H1 (cell line): ENCODE measurements around the gene SRSF6. TPM values are rescaled to one million over a fixed set of nuclear protein-coding genes. Genes with fewer than 3 reads are reported as not detected.

Experiments
- CTCF ChIA-PET: fragments of 300-600 bp; sonication (Branson Sonifier 250); formaldehyde crosslinking; loops from one replicate; lab custom pipeline; 2021; ENCODE audit not compliant: partially characterized antibody; lab: Charles Lee
- POLR2A ChIA-PET: fragments of 300-600 bp; sonication (Branson Sonifier 250); formaldehyde crosslinking; loops from one replicate; lab custom pipeline; 2021; ENCODE audit warnings: inconsistent platforms; ENCODE audit not compliant: partially characterized antibody; lab: Charles Lee
- DNase-seq, 2 experiments: peaks; one replicate each; pipeline versions ENCODE4 v3.0.0 to v3.0.0-alpha.2; 2010 to 2022; ENCODE audit warnings: low spot score in 2 of 2, low read depth in 1 of 2, mixed read lengths in 1 of 2
- FAIRE-seq: peaks from 2 replicates; lab custom pipeline; 2011; peaks lifted over from hg19 to GRCh38; lab: Jason Lieb, UNC
- H2AFZ ChIP-seq: 2 replicates; pipeline ENCODE4 v1.8.1; 2012; ENCODE audit warnings: low read length, inconsistent platforms
- H2AK5ac ChIP-seq: 2 replicates; pipeline ENCODE4 v1.6.1; 2013; ENCODE audit warnings: low read depth, low read length
- H2BK120ac ChIP-seq: replicated peaks from 2 replicates; pipeline ENCODE3; 2013; ENCODE audit warnings: low read depth, low read length, inconsistent platforms
- H2BK12ac ChIP-seq: 2 replicates; pipeline ENCODE4 v1.6.1; 2013; ENCODE audit warnings: low read depth, low read length
- H2BK15ac ChIP-seq: 2 replicates; pipeline ENCODE4 v1.6.1; 2013; ENCODE audit warnings: low read length
- H2BK20ac ChIP-seq: 2 replicates; pipeline ENCODE4 v1.6.1; 2013; ENCODE audit warnings: low read length
- H2BK5ac ChIP-seq: 2 replicates; pipeline ENCODE4 v1.6.1; 2013; ENCODE audit warnings: low read depth, low read length
- H3K14ac ChIP-seq: 2 replicates; pipeline ENCODE4 v1.6.1; 2013; ENCODE audit warnings: inconsistent platforms; ENCODE audit not compliant: insufficient read length
- H3K18ac ChIP-seq: 2 replicates; pipeline ENCODE4 v1.6.1; 2013; ENCODE audit warnings: low read length; ENCODE audit errors: extremely low read depth
- H3K23ac ChIP-seq: 2 replicates; pipeline ENCODE4 v1.6.1; 2013; ENCODE audit warnings: inconsistent platforms; ENCODE audit not compliant: insufficient read length
- H3K23me2 ChIP-seq: 2 replicates; pipeline ENCODE4 v1.6.1; 2013; ENCODE audit warnings: low read depth, low read length
- H3K27ac ChIP-seq: 2 replicates; pipeline ENCODE4 v1.6.1; 2011; ENCODE audit warnings: low read depth, low read length, inconsistent platforms
- H3K27me3 ChIP-seq, 4 experiments: replicated peaks in 1 of 4; 1 replicate in 1 of 4; 2 replicates in 3 of 4; pipeline versions ENCODE4 v1.6.1 to v1.8.1; 2011 to 2013; ENCODE audit warnings: low read length in 3 of 4, mild to moderate bottlenecking in 3 of 4, inconsistent platforms in 2 of 4, mixed read lengths in 2 of 4, moderate library complexity in 1 of 4; ENCODE audit not compliant: control insufficient read depth in 3 of 4, insufficient read depth in 3 of 4; ENCODE audit errors: extremely low read depth in 1 of 4
- H3K36me3 ChIP-seq, 4 experiments: 2 replicates each; pipeline versions ENCODE4 v1.6.1 to v1.8.1; 2011 to 2013; ENCODE audit warnings: mild to moderate bottlenecking in 4 of 4, low read length in 3 of 4, moderate library complexity in 2 of 4, control low read depth in 1 of 4, inconsistent platforms in 1 of 4; ENCODE audit not compliant: insufficient read depth in 4 of 4, control insufficient read depth in 2 of 4
- H3K4ac ChIP-seq: replicated peaks from 2 replicates; pipeline ENCODE3; 2013; ENCODE audit warnings: low read length, low read depth, mixed read lengths, inconsistent platforms; ENCODE audit not compliant: insufficient read length
- H3K4me1 ChIP-seq, 4 experiments: replicated peaks in 1 of 4; 1 replicate in 1 of 4; 2 replicates in 3 of 4; pipeline versions ENCODE4 v1.6.1 to v1.8.1; 2011 to 2013; ENCODE audit warnings: low read length in 3 of 4, inconsistent platforms in 2 of 4, mixed read lengths in 1 of 4; ENCODE audit not compliant: insufficient read depth in 4 of 4, control insufficient read depth in 3 of 4
- H3K4me2 ChIP-seq, 2 experiments: 2 replicates each; pipeline versions ENCODE4 v1.6.1 to v1.8.1; 2011 to 2013; ENCODE audit warnings: low read depth in 2 of 2, low read length in 2 of 2, control low read depth in 1 of 2, inconsistent platforms in 1 of 2, mild to moderate bottlenecking in 1 of 2; ENCODE audit not compliant: insufficient read depth in 1 of 2
- H3K4me3 ChIP-seq, 4 experiments: fragments of 200-600, 300-600 bp in 1 of 4; sonication (generic), shearing (Covaris generic), sonication (Bioruptor Twin) in 1 of 4; 2 replicates each; pipeline versions ENCODE4 v1.5.1 to v1.8.1; 2011 to 2016; ENCODE audit warnings: low read length in 4 of 4, low read depth in 3 of 4, control low read depth in 2 of 4, inconsistent platforms in 2 of 4, mild to moderate bottlenecking in 2 of 4, mixed read lengths in 1 of 4, moderate library complexity in 1 of 4; ENCODE audit not compliant: insufficient read depth in 2 of 4; ENCODE audit errors: extremely low read depth in 1 of 4
- H3K56ac ChIP-seq: replicated peaks from 2 replicates; pipeline ENCODE3; 2013; ENCODE audit warnings: low read depth, mild to moderate bottlenecking, mixed read lengths, low read length, inconsistent platforms; ENCODE audit not compliant: insufficient read length
- H3K79me1 ChIP-seq: 2 replicates; pipeline ENCODE4 v1.6.1; 2013; ENCODE audit warnings: low read depth, low read length, control low read depth
- H3K79me2 ChIP-seq, 2 experiments: 2 replicates each; pipeline versions ENCODE4 v1.6.1 to v1.8.1; 2012 to 2013; ENCODE audit warnings: low read length in 2 of 2, mild to moderate bottlenecking in 2 of 2, inconsistent platforms in 1 of 2; ENCODE audit not compliant: insufficient read depth in 2 of 2, control insufficient read depth in 1 of 2
- H3K9ac ChIP-seq, 4 experiments: replicated peaks in 1 of 4; 1 replicate in 1 of 4; 2 replicates in 3 of 4; pipeline versions ENCODE4 v1.6.1 to v1.8.1; 2011 to 2013; ENCODE audit warnings: low read depth in 3 of 4, low read length in 3 of 4, control low read depth in 2 of 4, mild to moderate bottlenecking in 2 of 4, moderate library complexity in 2 of 4, inconsistent platforms in 1 of 4; ENCODE audit errors: extremely low read depth in 1 of 4
- H3K9me3 ChIP-seq, 2 experiments: 2 replicates each; pipeline versions ENCODE4 v1.6.1 to v1.8.1; 2012 to 2013; ENCODE audit warnings: mild to moderate bottlenecking in 2 of 2, moderate library complexity in 2 of 2, control low read depth in 1 of 2, inconsistent platforms in 1 of 2, low read depth in 1 of 2, low read length in 1 of 2, mixed read lengths in 1 of 2; ENCODE audit not compliant: insufficient read depth in 2 of 2
- H4K20me1 ChIP-seq, 2 experiments: replicated peaks in 1 of 2; 2 replicates each; pipeline versions ENCODE3 to v1.8.1; 2011 to 2013; ENCODE audit warnings: inconsistent platforms in 2 of 2, low read length in 2 of 2, mild to moderate bottlenecking in 1 of 2; ENCODE audit not compliant: insufficient read depth in 2 of 2, control insufficient read depth in 1 of 2
- H4K5ac ChIP-seq: 2 replicates; pipeline ENCODE4 v1.6.1; 2013; ENCODE audit warnings: low read length, low read depth, mixed read lengths, inconsistent platforms; ENCODE audit not compliant: insufficient read length
- H4K8ac ChIP-seq: 2 replicates; pipeline ENCODE4 v1.8.0; 2013; ENCODE audit warnings: mild to moderate bottlenecking, moderate library complexity, low read length, inconsistent platforms; ENCODE audit not compliant: insufficient read depth; ENCODE audit errors: extremely low read depth
- H4K91ac ChIP-seq: replicated peaks from 2 replicates; pipeline ENCODE3; 2013; ENCODE audit warnings: low read length, mixed read lengths, inconsistent platforms; ENCODE audit not compliant: insufficient read length
- CBX5 ChIP-seq: fragments of 300-800, 300-1000 bp; sonication (generic); IDR thresholded peaks from 2 replicates; pipeline ENCODE4 v1.7.1; 2016; ENCODE audit warnings: antibody characterized with exemption, low read length, low read depth
- CTCF ChIP-seq, 3 experiments: IDR thresholded peaks; 1 replicate in 2 of 3; 2 replicates in 1 of 3; pipeline versions ENCODE4 v1.5.1 to v1.6.1; 2011; ENCODE audit warnings: low read length in 3 of 3, mild to moderate bottlenecking in 3 of 3, inconsistent platforms in 2 of 3, low read depth in 1 of 3, moderate library complexity in 1 of 3; ENCODE audit not compliant: insufficient read depth in 1 of 3; ENCODE audit errors: control extremely low read depth in 1 of 3
- POLR2A ChIP-seq, 2 experiments: IDR thresholded peaks; 1 replicate in 1 of 2; 2 replicates in 1 of 2; pipeline ENCODE4 v1.6.1; 2011; ENCODE audit warnings: low read depth in 2 of 2, low read length in 2 of 2, mild to moderate bottlenecking in 2 of 2; ENCODE audit errors: control extremely low read depth in 1 of 2
- POLR2AphosphoS5 ChIP-seq: IDR thresholded peaks from 2 replicates; pipeline ENCODE4 v1.6.1; 2011; ENCODE audit warnings: low read depth, low read length
- TAF1 ChIP-seq: IDR thresholded peaks from 2 replicates; pipeline ENCODE4 v1.6.1; 2011; ENCODE audit warnings: mild to moderate bottlenecking, low read depth, low read length
- TBP ChIP-seq: IDR thresholded peaks from 2 replicates; pipeline ENCODE4 v1.6.1; 2011; ENCODE audit warnings: low read depth, low read length, improper control_type of control experiment
- WGBS, 2 experiments: shearing (Covaris generic) in 1 of 2; methylation state at CpG; one replicate each; pipeline versions ENCODE4 v1.1.6 to v1.1.7; 2013 to 2015; ENCODE audit warnings: low lambda C conversion rate in 2 of 2, mixed read lengths in 2 of 2, inconsistent platforms in 1 of 2, low coverage in 1 of 2, missing lambda C conversion rate in 1 of 2; ENCODE audit not compliant: insufficient replicate concordance in 2 of 2, insufficient coverage in 1 of 2, insufficient read length in 1 of 2; ENCODE audit errors: extremely low coverage in 1 of 2, missing lambda C conversion rate in 1 of 2; 5-methylcytosine and 5-hydroxymethylcytosine counted together
- polyA plus RNA-seq, 7 experiments: library from polyadenylated mRNA; depleted of rRNA in 3 of 7; stranded (reverse) in 5 of 7; unstranded in 2 of 7; fragments of >200 nt in 5 of 7; fragments of 200-250 nt in 2 of 7; gene quantifications; 1 replicate in 5 of 7; 2 replicates in 1 of 7; 4 replicates in 1 of 7; pipeline versions ENCODE4 v1.2.1 to v1.2.3, GENCODE V29; 2011 to 2013; ENCODE audit warnings: missing spikeins in 2 of 7, mixed read lengths in 2 of 7
- total RNA-seq: library from RNA; stranded (reverse); fragmentation: NEBNext Ultra II Directional; extraction: Animal tissue kit (Norgen Biotek cat#: 25700); gene quantifications from 2 replicates; pipeline ENCODE4 v1.2.1, GENCODE V29; 2021

SRSF6 gene
- total and polyA plus RNA-seq, 2 of the 8 experiments (the other 6 are each of a cell fraction or from before 2014, with no cell fraction given) = 48.0 to 171 TPM

DNA sequence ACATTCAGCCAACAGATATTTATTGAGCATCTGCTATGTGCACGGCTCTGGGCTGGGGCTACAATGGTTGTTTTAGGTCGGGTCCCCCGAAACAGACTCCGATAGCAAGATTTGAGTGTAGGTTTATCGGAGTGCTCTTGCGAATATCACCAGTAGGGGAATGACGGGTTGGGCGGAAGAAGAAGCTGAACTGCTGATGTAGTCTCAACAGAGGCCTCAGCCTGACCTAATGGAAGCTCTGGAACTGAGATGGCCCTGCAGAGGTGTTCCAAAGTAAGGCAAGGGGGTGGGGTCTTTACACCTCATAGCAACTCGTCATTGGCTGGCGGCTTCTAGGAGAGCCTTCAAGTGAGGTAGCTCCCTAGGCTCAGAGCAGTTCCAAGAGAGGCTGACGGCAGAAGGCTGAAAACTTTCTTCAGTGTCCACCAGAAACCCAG is 50.9 kb downstream of the SRSF6 start:
- no peak overlapping the region for H3K27ac ChIP-seq
- no peaks in the 10 kb centered on the region for H3K9me3 ChIP-seq
- no peak overlapping the region for H3K9ac ChIP-seq
- peaks cover 4 to 18% (median 12%) of the 10 kb centered on the region in 4 experiments for H3K27me3 ChIP-seq
- ChIA-PET POLR2A (interaction anchor here (0.7 to 3.9 kb wide), 12 partner anchors 10 to 159 kb away, joined by 3 to 72 read pairs (median 4); partner anchors contain the start of genes IFT52 and SRSF6), CTCF (interaction anchor here (0.6 to 2.0 kb wide), 12 partner anchors 18 to 340 kb away, joined by 3 to 12 read pairs (median 4); no protein-coding TSS in a partner anchor)
- H2AK5ac ChIP-seq = no peak overlapping the region
- no peak overlapping the region for H2BK15ac ChIP-seq
- H4K91ac ChIP-seq = no peak overlapping the region
- H3K23ac ChIP-seq = no peak overlapping the region
- peaks cover 6% of the 10 kb centered on the region; the same call in 1 of the 2 replicates for H3K23me2 ChIP-seq
- peak in 1 of 2 experiments; percentile 73 for DNase-seq
- H3K4me2 ChIP-seq = peak overlapping the region; percentile 57 to 84
- peaks cover 2 to 5% (median 5%) of the 10 kb centered on the region in 4 experiments; a peak in 6 of 7 replicates for H3K4me1 ChIP-seq
- no peak overlapping the region for H2BK120ac ChIP-seq
- no peak overlapping the region for H2BK20ac ChIP-seq
- H3K4me3 ChIP-seq = peak overlapping the region; percentile 60 to 79 (median 62); a peak in 7 of 8 replicates
- H3K56ac ChIP-seq = no peak overlapping the region
- H3K4ac ChIP-seq = no peak overlapping the region
- no peaks in the 10 kb centered on the region for H3K79me2 ChIP-seq
- FAIRE-seq = peak; percentile 13
- H2BK5ac ChIP-seq = no peak overlapping the region
- H3K18ac ChIP-seq = no peak overlapping the region
- no peak overlapping the region for H2AFZ ChIP-seq
- no peak overlapping the region for H4K5ac ChIP-seq
- WGBS, 2 experiments = 47% methylated on average over 11 of the region's 11 CpGs; no CpG with 5 or more reads in 1 of the 2 experiments
- H4K20me1 ChIP-seq = no peaks in the 10 kb centered on the region
- H2BK12ac ChIP-seq = no peak overlapping the region
- TF ChIP-seq POLR2AphosphoS5 = peak; percentile 71; the same call in 1 of the 2 replicates
- TF ChIP-seq CTCF (IDR thresholded peaks at IDR 0.05; ENCODE audit: control extremely low read depth in 1 of 3, insufficient read depth in 1 of 3, low read depth in 1 of 3, low read length in 3 of 3) = peak in 1 of 3 experiments; percentile 38; a peak in 1 of 4 replicates
- peak in 1 of 2 experiments; percentile 89; a peak in 2 of 3 replicates for TF ChIP-seq POLR2A (IDR thresholded peaks at IDR 0.05; ENCODE audit: control extremely low read depth in 1 of 2, low read depth in 2 of 2, low read length in 2 of 2)
- peak; percentile 81 for TF ChIP-seq TAF1
- peak; percentile 80 for TF ChIP-seq TBP
- TF ChIP-seq CBX5 = no peak
- H3K36me3 ChIP-seq = no peaks in the 10 kb centered on the region
- H3K14ac ChIP-seq = no peak overlapping the region
- H3K79me1 ChIP-seq = no peaks in the 10 kb centered on the region
- H4K8ac ChIP-seq = no peak overlapping the region
